Measurements from ENCODE around the gene CEP83.

Gene CEP83

GRCh38 chr12:94280063-94280462 is 179.6 kb downstream of the CEP83 start:
- TF ChIP-seq CTCF (IDR thresholded peaks at IDR 0.05) = no peak

GRCh38 chr12:94277426-94278000 is 182.2 kb downstream of the CEP83 start:
- TF ChIP-seq CTCF (IDR thresholded peaks at IDR 0.05) = no peak

DNA sequence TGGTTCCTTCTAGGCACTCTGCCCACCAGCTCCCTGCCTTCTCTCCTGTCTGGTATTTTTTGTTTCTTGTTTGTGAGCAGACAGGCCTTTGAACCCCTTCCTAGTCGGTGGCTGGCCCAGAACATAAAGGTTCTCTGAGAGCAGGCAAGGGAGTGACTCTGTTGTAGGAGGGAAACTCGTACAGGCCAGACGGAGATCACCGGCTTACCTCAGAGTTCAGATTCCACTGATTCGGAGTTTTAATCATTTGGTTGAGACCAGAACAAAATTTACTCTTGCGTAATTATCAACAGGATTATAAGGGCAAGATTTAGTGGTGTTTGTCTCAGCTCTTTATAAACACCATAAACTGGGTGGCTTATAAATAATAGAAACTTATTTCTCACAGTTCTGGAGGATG is 182.9 kb downstream of the CEP83 start:
- no peak for TF ChIP-seq CTCF (IDR thresholded peaks at IDR 0.05)

GRCh38 chr12:94273272-94273671 is 186.4 kb downstream of the CEP83 start:
- no peak for TF ChIP-seq CTCF (IDR thresholded peaks at IDR 0.05)

- no peak for TF ChIP-seq CTCF (IDR thresholded peaks at IDR 0.05)
Measured at GRCh38 chr12:94272280-94272679, 187.4 kb downstream of the CEP83 start.

- TF ChIP-seq CTCF (IDR thresholded peaks at IDR 0.05) = no peak
Measured at GRCh38 chr12:94271351-94271750, 188.3 kb downstream of the CEP83 start.

DNA sequence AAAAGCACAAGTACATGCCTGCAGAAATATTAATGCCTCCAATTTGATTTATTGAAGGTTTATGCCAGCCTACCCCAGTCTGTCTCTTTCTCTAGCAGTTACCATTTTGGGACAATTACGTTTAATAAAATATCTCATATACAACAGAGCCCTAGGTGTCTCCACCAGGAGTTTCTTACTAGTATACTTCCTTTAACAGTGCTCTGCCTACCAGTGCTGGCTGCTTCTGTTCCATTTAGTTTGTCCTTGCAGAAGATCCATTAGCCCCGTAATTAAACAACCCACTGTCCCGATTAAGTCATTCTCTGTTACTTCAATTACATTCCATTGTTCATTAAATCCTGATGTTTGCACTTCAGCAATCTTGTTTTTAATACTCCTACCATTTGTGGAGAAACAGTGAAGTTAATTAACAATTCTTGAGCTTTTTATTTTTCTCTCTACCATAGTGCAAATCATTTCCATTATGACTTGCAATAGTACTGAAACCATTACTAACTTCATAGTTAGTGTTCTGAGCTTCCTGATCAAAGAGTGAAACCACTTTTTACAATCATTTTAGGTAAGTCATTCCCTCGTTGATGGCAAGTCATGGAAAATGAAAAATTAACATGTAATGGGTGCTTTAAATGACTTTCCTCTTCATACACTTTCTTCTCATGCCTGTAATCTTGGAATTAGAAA is 190.2 kb downstream of the CEP83 start:
- no peak for TF ChIP-seq CTCF (IDR thresholded peaks at IDR 0.05)

Data from LNCAP (cell line).